HUES64 (cell line): ENCODE data around the gene IRAK4.
"Not testable (repeated sequence)": the region's sequence is repeated elsewhere in the genome, so short reads cannot be mapped to it uniquely, and the experiment has no call there.

ENCODE experiments used
- H3K27ac ChIP-seq: 2 replicates; pipeline ENCODE4 v1.7.0; 2013; ENCODE audit warnings: low read depth, low read length, inconsistent platforms
- H3K27me3 ChIP-seq: 2 replicates; pipeline ENCODE4 v1.6.1; 2013; ENCODE audit warnings: mild to moderate bottlenecking, low read length; ENCODE audit not compliant: insufficient read depth
- H3K36me3 ChIP-seq: 2 replicates; pipeline ENCODE4 v1.6.1; 2013; ENCODE audit warnings: mild to moderate bottlenecking, low read length; ENCODE audit not compliant: insufficient read depth
- H3K4me1 ChIP-seq: 2 replicates; pipeline ENCODE4 v1.6.1; 2013; ENCODE audit warnings: mild to moderate bottlenecking, low read length, moderate library complexity; ENCODE audit not compliant: insufficient read depth
- H3K4me3 ChIP-seq: 2 replicates; pipeline ENCODE4 v1.5.1; 2013; ENCODE audit warnings: mild to moderate bottlenecking, low read length, moderate library complexity
- H3K9ac ChIP-seq: 2 replicates; pipeline ENCODE4 v1.6.1; 2013; ENCODE audit warnings: mild to moderate bottlenecking, low read depth, low read length
- H3K9me3 ChIP-seq: 2 replicates; pipeline ENCODE4 v1.6.1; 2013; ENCODE audit warnings: low read depth, low read length; ENCODE audit not compliant: insufficient read depth
- WGBS: fragments of 150-250, 120-280 bp; methylation state at CpG from one replicate; pipeline ENCODE4 v1.1.7; 2013; ENCODE audit warnings: missing lambda C conversion rate; 5-methylcytosine and 5-hydroxymethylcytosine counted together

Gene IRAK4

DNA sequence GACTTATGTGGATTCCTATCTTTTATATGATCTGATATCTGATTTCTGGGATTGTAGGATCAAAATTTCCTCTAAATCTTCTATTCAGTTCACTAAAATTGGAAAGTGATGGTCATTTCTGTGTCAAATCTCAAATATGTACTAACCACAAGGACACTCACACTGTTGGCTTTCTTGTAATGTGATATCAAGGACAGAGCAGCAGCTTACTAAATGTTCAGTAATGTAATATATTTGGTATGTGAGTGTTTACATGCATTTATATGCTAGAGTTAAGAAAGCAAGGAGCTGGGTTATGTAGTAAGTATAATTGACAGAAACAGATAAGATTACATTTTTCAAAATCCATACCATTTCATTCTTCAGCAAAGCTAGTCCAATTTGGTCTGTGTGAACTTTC lies 16.6 kb upstream of the IRAK4 start:
- Histone ChIP-seq H3K9me3 (no peaks in the 10 kb centered on the region), H3K9ac (no peak overlapping the region), H3K27me3 (no peaks in the 10 kb centered on the region), H3K4me1 (0 out of 2 replicates have a peak, but pooled peaks cover 2% of the 10 kb centered on the region), H3K36me3 (peaks cover 70% of the 10 kb centered on the region), H3K27ac (no peak overlapping the region), H3K4me3 (no peak overlapping the region)

- no peak overlapping the region for H3K9ac ChIP-seq
- H3K4me3 ChIP-seq: no peak overlapping the region
These were observed 13.9 kb upstream of the IRAK4 start for GRCh38 chr12:43744826-43745225.

GRCh38 chr12:43749016-43749415 lies 9.7 kb upstream of the IRAK4 start:
- peaks cover 42% of the 10 kb centered on the region for H3K36me3 ChIP-seq
- H3K4me3 ChIP-seq: no peak overlapping the region
- H3K9ac ChIP-seq: no peak overlapping the region
- H3K27me3 ChIP-seq: no peaks in the 10 kb centered on the region
- no peaks in the 10 kb centered on the region for H3K9me3 ChIP-seq
- WGBS: 97% methylated on average over 5 of the region's 5 CpGs
- no peaks in the 10 kb centered on the region for H3K4me1 ChIP-seq
- no peak overlapping the region for H3K27ac ChIP-seq

More at GRCh38 chr12:43744826-43745225, 13.9 kb upstream of the IRAK4 start:
- no peaks in the 10 kb centered on the region for H3K27me3 ChIP-seq
- H3K36me3 ChIP-seq: peaks cover 58% of the 10 kb centered on the region
- no peaks in the 10 kb centered on the region for H3K4me1 ChIP-seq
- no peaks in the 10 kb centered on the region for H3K9me3 ChIP-seq
- H3K27ac ChIP-seq: no peak overlapping the region

DNA sequence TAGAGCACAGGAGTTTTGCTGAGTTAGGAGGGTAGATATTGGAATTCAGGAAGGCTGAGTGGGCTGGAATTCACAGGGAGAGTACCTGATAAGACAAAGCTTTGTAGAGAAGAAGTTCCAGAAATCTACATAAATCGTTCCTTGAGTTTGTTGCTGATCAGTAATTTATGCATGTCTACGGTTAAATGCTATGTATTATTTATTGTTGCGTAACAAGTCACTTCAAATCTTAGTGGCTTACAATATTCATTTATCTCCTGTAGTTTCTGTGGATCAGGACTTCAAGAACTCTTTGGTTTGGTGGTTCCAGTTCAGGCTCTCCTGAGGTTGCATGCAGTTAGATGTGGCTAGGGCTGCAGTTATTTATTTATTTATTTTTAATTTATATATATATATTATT lies 7.9 kb upstream of the IRAK4 start:
- Histone ChIP-seq H3K9ac (no peak overlapping the region), H3K27ac (no peak overlapping the region), H3K4me1 (no peaks in the 10 kb centered on the region), H3K27me3 (no peaks in the 10 kb centered on the region), H3K9me3 (no peaks in the 10 kb centered on the region), H3K36me3 (peaks cover 37% of the 10 kb centered on the region), H3K4me3 (no peak overlapping the region)
- WGBS: over 99% methylated on average over 3 of the region's 3 CpGs

GRCh38 chr12:43751360-43751759 lies 7.4 kb upstream of the IRAK4 start:
- H3K4me3 ChIP-seq, H3K27me3 ChIP-seq, H3K9ac ChIP-seq, H3K9me3 ChIP-seq, H3K4me1 ChIP-seq, H3K27ac ChIP-seq: not testable (repeated sequence)
- no CpG with 5 or more reads among the region's 6 CpGs for WGBS
- H3K36me3 ChIP-seq: peaks cover 35% of the 10 kb centered on the region

- Histone ChIP-seq H3K9ac (no peak overlapping the region), H3K27me3 (no peaks in the 10 kb centered on the region), H3K27ac (no peak overlapping the region), H3K4me3 (no peak overlapping the region), H3K36me3 (peaks cover 32% of the 10 kb centered on the region), H3K9me3 (no peaks in the 10 kb centered on the region), H3K4me1 (0 out of 2 replicates have a peak, but pooled peaks cover 4% of the 10 kb centered on the region)
- 86% methylated on average over 2 of the region's 3 CpGs for WGBS
These were observed 4.7 kb upstream of the IRAK4 start for GRCh38 chr12:43754015-43754414.

- peak overlapping the region; percentile 84 for H3K4me3 ChIP-seq
- H3K27me3 ChIP-seq: no peaks in the 10 kb centered on the region
- no peaks in the 10 kb centered on the region for H3K9me3 ChIP-seq
- H3K36me3 ChIP-seq: peaks cover 19% of the 10 kb centered on the region
- peak overlapping the region; percentile 74 for H3K9ac ChIP-seq
- H3K27ac ChIP-seq: no peak overlapping the region
- H3K4me1 ChIP-seq: peaks cover 26% of the 10 kb centered on the region
- 57% methylated on average over 18 of the region's 18 CpGs for WGBS
These were observed 464 bp upstream of the IRAK4 start for GRCh38 chr12:43758247-43758727.

GRCh38 chr12:43760396-43760795 lies 1.6 kb downstream of the IRAK4 start:
- Histone ChIP-seq H3K4me1 (peaks cover 39% of the 10 kb centered on the region), H3K9ac (no peak overlapping the region), H3K27me3 (no peaks in the 10 kb centered on the region), H3K36me3 (no peaks in the 10 kb centered on the region), H3K4me3 (no peak overlapping the region), H3K27ac (no peak overlapping the region), H3K9me3 (no peaks in the 10 kb centered on the region)
- WGBS: 91% methylated on average over 1 of the region's 2 CpGs

DNA sequence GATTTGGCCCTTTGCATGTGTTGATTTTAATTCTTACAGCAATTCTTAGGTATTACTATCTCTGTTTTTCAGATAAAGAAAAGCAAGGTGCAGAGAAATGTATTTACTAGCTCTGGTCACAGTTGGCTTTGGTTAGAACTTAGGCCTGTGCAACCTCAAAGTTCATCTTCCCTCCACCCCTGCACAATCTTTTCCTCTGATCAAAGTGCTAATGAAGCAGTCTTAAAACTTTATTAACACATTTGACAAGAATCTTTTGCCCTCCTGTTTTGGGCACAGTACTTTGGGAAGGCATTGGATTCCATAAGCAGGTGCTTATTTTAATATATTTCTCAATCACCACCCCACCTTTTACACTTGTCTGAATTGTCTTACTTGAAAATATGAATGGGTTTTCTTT lies 2.7 kb downstream of the IRAK4 start:
- Histone ChIP-seq H3K4me3 (no peak overlapping the region), H3K27me3 (no peaks in the 10 kb centered on the region), H3K4me1 (peaks cover 46% of the 10 kb centered on the region), H3K9ac (no peak overlapping the region), H3K27ac (no peak overlapping the region; the same call in 1 of the 2 replicates), H3K36me3 (no peaks in the 10 kb centered on the region), H3K9me3 (no peaks in the 10 kb centered on the region)

DNA sequence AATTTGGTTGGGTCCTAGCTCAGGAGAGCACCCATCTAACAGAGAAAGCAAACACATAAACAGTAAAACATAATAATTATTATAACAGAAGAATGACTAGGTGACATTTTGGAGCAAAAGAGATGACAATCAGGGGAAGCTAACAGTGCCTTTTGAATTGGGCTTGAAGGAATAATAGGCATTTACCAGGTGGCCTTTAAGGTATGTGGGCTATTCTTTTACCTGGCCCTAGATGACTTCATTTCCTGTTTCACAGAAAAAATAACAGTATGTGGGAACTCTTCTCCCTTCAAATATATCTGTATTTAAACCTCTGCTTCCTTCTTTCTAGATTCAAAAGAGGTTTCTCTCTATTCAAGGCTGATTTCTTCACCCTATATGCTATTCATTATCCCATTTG lies 3.8 kb downstream of the IRAK4 start:
- peak overlapping the region; percentile 84 for H3K27ac ChIP-seq

GRCh38 chr12:43763769-43764168 lies 5.0 kb downstream of the IRAK4 start:
- Histone ChIP-seq H3K27me3 (no peaks in the 10 kb centered on the region), H3K36me3 (no peaks in the 10 kb centered on the region; the same call in 1 of the 2 replicates), H3K27ac (peak overlapping the region; percentile 3), H3K4me3 (no peak overlapping the region), H3K9me3 (no peaks in the 10 kb centered on the region), H3K4me1 (peaks cover 45% of the 10 kb centered on the region), H3K9ac (no peak overlapping the region)

More for the DNA sequence above, 3.8 kb downstream of the IRAK4 start:
- no peak overlapping the region for H3K4me3 ChIP-seq
- H3K9ac ChIP-seq: peak overlapping the region; percentile 40; the same call in 1 of the 2 replicates
- no peaks in the 10 kb centered on the region for H3K36me3 ChIP-seq
- no peaks in the 10 kb centered on the region for H3K27me3 ChIP-seq
- peaks cover 49% of the 10 kb centered on the region for H3K4me1 ChIP-seq
- no peaks in the 10 kb centered on the region for H3K9me3 ChIP-seq

- peak overlapping the region; percentile 57 for H3K27ac ChIP-seq
- H3K9ac ChIP-seq: no peak overlapping the region
- H3K4me3 ChIP-seq: no peak overlapping the region
- no peaks in the 10 kb centered on the region for H3K27me3 ChIP-seq
- no peaks in the 10 kb centered on the region; the same call in 1 of the 2 replicates for H3K36me3 ChIP-seq
- peaks cover 45% of the 10 kb centered on the region for H3K4me1 ChIP-seq
- H3K9me3 ChIP-seq: no peaks in the 10 kb centered on the region
These were observed 5.8 kb downstream of the IRAK4 start for GRCh38 chr12:43764528-43764927.
